ENCODE results near the gene ZNF514. TPM values are rescaled to one million over a fixed set of nuclear protein-coding genes. Genes with fewer than 3 reads are reported as not detected.

Gene ZNF514
- total RNA-seq, 2 experiments from 2014 or later, result 9.7 to 15.3 TPM

DNA sequence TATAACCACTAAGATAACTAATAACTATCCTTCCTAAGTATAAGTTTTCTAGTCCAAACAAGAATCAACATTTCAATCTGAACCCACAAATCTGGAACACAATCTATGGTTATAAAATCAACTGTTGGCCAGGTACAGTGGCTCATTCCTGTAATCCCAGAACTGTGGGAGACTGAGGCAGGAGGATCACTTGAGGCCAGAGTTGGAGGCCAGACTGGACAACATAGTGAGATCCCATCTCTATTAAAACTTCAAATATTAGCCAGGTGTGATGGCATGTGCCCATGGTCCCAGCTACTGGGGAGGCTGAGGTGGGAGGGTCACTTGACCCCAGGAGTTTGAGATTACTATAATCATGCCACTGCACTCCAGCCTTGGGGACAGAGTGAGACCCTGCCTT is 49.3 kb downstream of the ZNF514 start:
- H2AFZ ChIP-seq (ENCODE audit: low read length), result no peak overlapping the region
- intact Hi-C loops (cut with micrococcal nuclease; ENCODE audit: unreplicated experiment), result no loop called here
- no peak for DNase-seq (ENCODE audit: low spot score)
- H3K9me3 ChIP-seq (ENCODE audit: low read length), result no peaks in the 10 kb centered on the region
- peaks cover 98% of the 10 kb centered on the region for H3K36me3 ChIP-seq (ENCODE audit: insufficient read depth, low read length)
- H3K4me2 ChIP-seq (ENCODE audit: low read length), result no peak overlapping the region
- ChIA-PET POLR2A (no interaction called here), CTCF (ENCODE audit: unreplicated experiment) (no interaction called here)
- 0 out of 2 replicates have a peak, but pooled peaks cover 4% of the 10 kb centered on the region for H4K20me1 ChIP-seq (ENCODE audit: insufficient read depth, low read length)
- H3K4me1 ChIP-seq (ENCODE audit: insufficient read depth, low read length, poor library complexity, severe bottlenecking), result no peaks in the 10 kb centered on the region
- H3K27ac ChIP-seq (ENCODE audit: low read depth, low read length, poor library complexity, severe bottlenecking), result no peak overlapping the region
- no peak overlapping the region for H3K4me3 ChIP-seq (ENCODE audit: low read depth, low read length, poor library complexity, severe bottlenecking)
- no peaks in the 10 kb centered on the region for H3K9me2 ChIP-seq (ENCODE audit: insufficient read depth, low read length)
- BruUV-seq (replicated peaks), result no TSS peak
- peaks cover 6% of the 10 kb centered on the region; the same call in 1 of the 2 replicates for H3K79me2 ChIP-seq (ENCODE audit: insufficient read depth, low read depth, low read length)
- TF ChIP-seq EZH2phosphoT487 (IDR thresholded peaks at IDR 0.05; ENCODE audit: borderline replicate concordance, low read depth, low read length) (no peak), CTCF (conservative IDR thresholded peaks at IDR 0.05; ENCODE audit: low read length) (no peak)

- intact Hi-C loops (cut with micrococcal nuclease; ENCODE audit: unreplicated experiment), result no loop called here
- H3K4me2 ChIP-seq (ENCODE audit: low read length), result no peak overlapping the region
- BruUV-seq (replicated peaks), result no TSS peak
- H3K27ac ChIP-seq (ENCODE audit: low read depth, low read length, poor library complexity, severe bottlenecking), result no peak overlapping the region
- H3K4me3 ChIP-seq (ENCODE audit: low read depth, low read length, poor library complexity, severe bottlenecking), result no peak overlapping the region
- POLR2A ChIA-PET, result no interaction called here
- 0 out of 2 replicates have a peak, but pooled peaks cover 4% of the 10 kb centered on the region for H4K20me1 ChIP-seq (ENCODE audit: insufficient read depth, low read length)
- peaks cover 6% of the 10 kb centered on the region; the same call in 1 of the 2 replicates for H3K79me2 ChIP-seq (ENCODE audit: insufficient read depth, low read depth, low read length)
- no peak for DNase-seq (ENCODE audit: low spot score)
- H3K9me3 ChIP-seq (ENCODE audit: low read length), result no peaks in the 10 kb centered on the region
- CTCF ChIA-PET (ENCODE audit: unreplicated experiment), result no interaction called here
- no peaks in the 10 kb centered on the region for H3K9me2 ChIP-seq (ENCODE audit: insufficient read depth, low read length)
- H3K36me3 ChIP-seq (ENCODE audit: insufficient read depth, low read length), result peaks cover 98% of the 10 kb centered on the region
- no peak overlapping the region for H2AFZ ChIP-seq (ENCODE audit: low read length)
- no peak for TF ChIP-seq CTCF (conservative IDR thresholded peaks at IDR 0.05; ENCODE audit: low read length)
- TF ChIP-seq EZH2phosphoT487 (IDR thresholded peaks at IDR 0.05; ENCODE audit: borderline replicate concordance, low read depth, low read length), result no peak
- no peaks in the 10 kb centered on the region for H3K4me1 ChIP-seq (ENCODE audit: insufficient read depth, low read length, poor library complexity, severe bottlenecking)
Observed at GRCh38 chr2:95109260-95109659, 50.4 kb downstream of the ZNF514 start.

- H3K36me3 ChIP-seq (ENCODE audit: insufficient read depth, low read length), result peaks cover 99% of the 10 kb centered on the region
- intact Hi-C loops (cut with micrococcal nuclease; ENCODE audit: unreplicated experiment), result no loop called here
- no peaks in the 10 kb centered on the region for H3K9me3 ChIP-seq (ENCODE audit: low read length)
- H3K27ac ChIP-seq (ENCODE audit: low read depth, low read length, poor library complexity, severe bottlenecking), result no peak overlapping the region
- no peak for DNase-seq (ENCODE audit: low spot score)
- CTCF ChIA-PET (ENCODE audit: unreplicated experiment), result no interaction called here
- no TSS peak for BruUV-seq (replicated peaks)
- no peaks in the 10 kb centered on the region for H3K9me2 ChIP-seq (ENCODE audit: insufficient read depth, low read length)
- no peak overlapping the region for H3K4me3 ChIP-seq (ENCODE audit: low read depth, low read length, poor library complexity, severe bottlenecking)
- no peak overlapping the region for H2AFZ ChIP-seq (ENCODE audit: low read length)
- TF ChIP-seq EZH2phosphoT487 (IDR thresholded peaks at IDR 0.05; ENCODE audit: borderline replicate concordance, low read depth, low read length) (no peak), CTCF (conservative IDR thresholded peaks at IDR 0.05; ENCODE audit: low read length) (no peak)
- POLR2A ChIA-PET, result no interaction called here
- H3K79me2 ChIP-seq (ENCODE audit: insufficient read depth, low read depth, low read length), result peaks cover 3% of the 10 kb centered on the region; the same call in 1 of the 2 replicates
- H3K4me1 ChIP-seq (ENCODE audit: insufficient read depth, low read length, poor library complexity, severe bottlenecking), result no peaks in the 10 kb centered on the region
- 0 out of 2 replicates have a peak, but pooled peaks cover 4% of the 10 kb centered on the region for H4K20me1 ChIP-seq (ENCODE audit: insufficient read depth, low read length)
- H3K4me2 ChIP-seq (ENCODE audit: low read length), result no peak overlapping the region
Observed at GRCh38 chr2:95106081-95106480, 53.6 kb downstream of the ZNF514 start.
